ENCODE measurements around the gene EDN2.

- TF ChIP-seq CTCF (IDR thresholded peaks at IDR 0.05; ENCODE audit: poor library complexity, severe bottlenecking) (no peak), EZH2 (IDR thresholded peaks at IDR 0.05; ENCODE audit: borderline replicate concordance, insufficient read depth, low read length, poor library complexity, severe bottlenecking) (no peak), EP300 (conservative IDR thresholded peaks at IDR 0.05; ENCODE audit: poor library complexity, severe bottlenecking) (no peak), RAD21 (conservative IDR thresholded peaks at IDR 0.05) (no peak)
These were observed 48.8 kb downstream of the EDN2 start for GRCh38 chr1:41435570-41436178.
